NCI-H526 (cell line): Measurements from ENCODE around the gene FBXW11.
"Not testable (repeated sequence)": the region's sequence is repeated elsewhere in the genome, so short reads cannot be mapped to it uniquely, and the experiment has no call there.

ENCODE experiments used
- DNase-seq, 2 experiments: peaks; one replicate each; lab custom pipeline; 2025; lab: John Stamatoyannopoulos, UW

Gene FBXW11

GRCh38 chr5:171911152-171911551, 95.3 kb downstream of the FBXW11 start:
- DNase-seq, result no peak

- no peak for DNase-seq
Measured at GRCh38 chr5:171908638-171909037, 97.8 kb downstream of the FBXW11 start.

- peak; percentile 36 to 69 for DNase-seq
Measured at GRCh38 chr5:171907725-171908343, 98.6 kb downstream of the FBXW11 start.

GRCh38 chr5:171906703-171907590, 99.5 kb downstream of the FBXW11 start:
- DNase-seq, result no peak

- no peak for DNase-seq
Measured at GRCh38 chr5:171906066-171906570, 100.3 kb downstream of the FBXW11 start.

- DNase-seq, result no peak
Measured at GRCh38 chr5:171904886-171905285, 101.6 kb downstream of the FBXW11 start.

GRCh38 chr5:171901764-171902163, 104.7 kb downstream of the FBXW11 start:
- no peak for DNase-seq

- no peak for DNase-seq
Measured at GRCh38 chr5:171899792-171900191, 106.6 kb downstream of the FBXW11 start.

GRCh38 chr5:171898879-171899278, 107.6 kb downstream of the FBXW11 start:
- no peak for DNase-seq

GRCh38 chr5:171898386-171898785, 108.1 kb downstream of the FBXW11 start:
- DNase-seq, result no peak

- DNase-seq, result no peak
Measured at GRCh38 chr5:171897231-171897630, 109.2 kb downstream of the FBXW11 start.

GRCh38 chr5:171895081-171895480, 111.4 kb downstream of the FBXW11 start:
- no peak for DNase-seq

GRCh38 chr5:171893290-171893886, 113.0 kb downstream of the FBXW11 start:
- DNase-seq, result no peak

GRCh38 chr5:171891595-171891994, 114.8 kb downstream of the FBXW11 start:
- DNase-seq, result no peak

GRCh38 chr5:171891150-171891549, 115.3 kb downstream of the FBXW11 start:
- DNase-seq, result no peak

- no peak for DNase-seq
Measured at GRCh38 chr5:171888051-171888481, 118.4 kb downstream of the FBXW11 start.

GRCh38 chr5:171886037-171886436, 120.4 kb downstream of the FBXW11 start:
- DNase-seq, result not testable (repeated sequence)

- DNase-seq, result no peak
Measured at GRCh38 chr5:171882118-171882517, 124.3 kb downstream of the FBXW11 start.

GRCh38 chr5:171874234-171874633, 132.2 kb downstream of the FBXW11 start:
- DNase-seq, result no peak

GRCh38 chr5:171872666-171873065, 133.8 kb downstream of the FBXW11 start:
- no peak for DNase-seq

- DNase-seq, result no peak
Measured at GRCh38 chr5:171871711-171872110, 134.7 kb downstream of the FBXW11 start.

GRCh38 chr5:171869956-171870355, 136.5 kb downstream of the FBXW11 start:
- DNase-seq, result no peak

- DNase-seq, result no peak
Measured at GRCh38 chr5:171868236-171868635, 138.2 kb downstream of the FBXW11 start.
